HL-60 (cell line): Measurements from ENCODE around the gene NHSL2.

Source experiments
- DNase-seq, 2 experiments: peaks; one replicate each; pipeline ENCODE4 v3.0.0-alpha.2; 2010 to 2020; ENCODE audit warnings: low read depth in 1 of 2, low spot score in 1 of 2
- H3K27ac ChIP-seq: fragments of 250-450 bp; sonication (Bioruptor Pico); replicated peaks from 2 replicates; pipeline ENCODE4 v1.5.1; 2020; ENCODE audit warnings: mild to moderate bottlenecking, moderate library complexity
- H3K27me3 ChIP-seq: fragments of 250-450 bp; sonication (Bioruptor Pico); 2 replicates; pipeline ENCODE4 v1.5.1; 2021; ENCODE audit warnings: mild to moderate bottlenecking, moderate library complexity; ENCODE audit not compliant: insufficient read depth, poor library complexity, severe bottlenecking
- H3K4me3 ChIP-seq: replicated peaks from 2 replicates; pipeline ENCODE4 v1.5.1; 2011; ENCODE audit warnings: mild to moderate bottlenecking, control low read depth, low read length; ENCODE audit not compliant: insufficient read depth
- CTCF ChIP-seq: IDR thresholded peaks from one replicate; pipeline ENCODE4 v1.5.1; 2011; ENCODE audit warnings: low read length, control low read depth, inconsistent platforms; ENCODE audit not compliant: insufficient read depth
- GABPA ChIP-seq: IDR thresholded peaks from 2 replicates; pipeline ENCODE4 v1.6.1; 2012; ENCODE audit warnings: low read depth
- POLR2AphosphoS5 ChIP-seq: IDR thresholded peaks from 2 replicates; pipeline ENCODE4 v1.6.1; 2012; ENCODE audit warnings: low read depth
- REST ChIP-seq: IDR thresholded peaks from 2 replicates; pipeline ENCODE4 v1.6.1; 2012; ENCODE audit warnings: low read depth; ENCODE audit not compliant: insufficient replicate concordance
- SPI1 ChIP-seq: IDR thresholded peaks from 2 replicates; pipeline ENCODE4 v1.6.1; 2012; ENCODE audit warnings: low read depth, mild to moderate bottlenecking, borderline replicate concordance

Gene NHSL2

GRCh38 chrX:72142094-72142793 lies 231.6 kb downstream of the NHSL2 start:
- DNase-seq: no peak

GRCh38 chrX:72142794-72143608 lies 232.4 kb downstream of the NHSL2 start:
- peak in 1 of 2 experiments; percentile 40 for DNase-seq
- Histone ChIP-seq H3K27me3 (no peaks in the 10 kb centered on the region), H3K4me3 (no peak overlapping the region), H3K27ac (no peak overlapping the region)
- TF ChIP-seq SPI1 (no peak), GABPA (no peak), POLR2AphosphoS5 (no peak), REST (no peak), CTCF (no peak)

More at GRCh38 chrX:72142094-72142793, 231.6 kb downstream of the NHSL2 start:
- TF ChIP-seq SPI1 (no peak), GABPA (no peak), POLR2AphosphoS5 (no peak), CTCF (no peak), REST (no peak)
- Histone ChIP-seq H3K27me3 (no peaks in the 10 kb centered on the region), H3K4me3 (no peak overlapping the region), H3K27ac (no peak overlapping the region)

GRCh38 chrX:72143609-72143907 lies 232.9 kb downstream of the NHSL2 start:
- no peak for TF ChIP-seq REST
- no peak for TF ChIP-seq POLR2AphosphoS5
- no peak for TF ChIP-seq GABPA
- no peak for TF ChIP-seq CTCF
- no peak for TF ChIP-seq SPI1
- Histone ChIP-seq H3K27me3 (no peaks in the 10 kb centered on the region), H3K27ac (no peak overlapping the region), H3K4me3 (no peak overlapping the region)
- no peak for DNase-seq
